Measurements from ENCODE around the gene PLPP4. TPM values are rescaled to one million over a fixed set of nuclear protein-coding genes. Genes with fewer than 3 reads are reported as not detected.

Gene PLPP4
- polyA plus RNA-seq, 1 donor from 2014 or later = 4.4 TPM

DNA sequence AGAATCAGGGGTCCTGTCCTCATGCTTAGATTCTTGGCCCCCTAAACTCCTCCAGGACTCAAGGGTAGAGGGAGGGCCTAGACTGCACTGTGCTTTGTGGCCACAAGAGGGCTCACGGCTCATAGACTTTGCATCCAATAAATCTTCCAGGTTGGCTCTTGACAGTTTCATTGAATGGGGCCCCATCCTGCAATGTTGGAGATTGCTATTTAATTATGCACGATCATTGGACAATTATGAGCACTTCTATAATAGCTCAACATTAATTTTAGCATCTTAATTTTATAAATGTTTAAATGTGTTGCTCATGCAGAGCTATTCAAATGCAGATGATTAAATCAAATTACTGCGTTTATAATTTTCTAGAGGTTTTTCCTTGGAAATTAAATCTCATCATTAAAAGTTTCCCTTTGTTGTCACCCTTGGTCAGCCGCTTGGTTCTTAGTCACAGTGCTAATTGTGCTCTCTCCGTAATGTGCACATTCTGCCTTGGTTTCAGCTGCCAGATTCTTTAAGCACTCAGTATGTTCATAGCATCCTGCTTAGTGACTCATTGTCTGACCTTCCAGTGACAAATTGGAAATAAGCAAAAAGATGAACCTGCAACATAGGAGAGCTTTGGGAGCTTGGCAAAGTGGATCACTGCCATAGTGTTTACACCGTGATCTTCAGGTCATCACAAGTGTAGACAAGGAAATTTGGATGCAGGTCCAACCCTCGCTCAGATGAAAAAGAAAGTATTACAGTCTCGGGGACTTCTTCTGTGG lies 33.4 kb upstream of the PLPP4 start:
- Histone ChIP-seq H3K9me2 (ENCODE audit: insufficient read depth, low read length) (no peaks in the 10 kb centered on the region), H3K4me3 (ENCODE audit: low read length) (no peak overlapping the region), H3K27me3 (ENCODE audit: insufficient read depth, low read depth, low read length) (no peaks in the 10 kb centered on the region), H3K36me3 (ENCODE audit: insufficient read depth, low read length) (no peaks in the 10 kb centered on the region), H4K20me1 (ENCODE audit: insufficient read depth) (no peaks in the 10 kb centered on the region), H3K27ac (ENCODE audit: low read length) (no peak overlapping the region), H3K79me2 (replicated peaks; ENCODE audit: insufficient read depth, low read length) (no peaks in the 10 kb centered on the region), H3K4me2 (ENCODE audit: low read length) (no peak overlapping the region), H3K9ac (ENCODE audit: low read length) (no peak overlapping the region), H3F3A (ENCODE audit: insufficient read depth, low read length, poor library complexity, severe bottlenecking) (no peaks in the 10 kb centered on the region), H2AFZ (ENCODE audit: low read depth, low read length) (no peak overlapping the region), H3K9me3 (ENCODE audit: low read length) (peaks cover 8% of the 10 kb centered on the region)
- no peak for TF ChIP-seq TAF1 (IDR thresholded peaks at IDR 0.05; ENCODE audit: low read depth)
- no peak for TF ChIP-seq EP300 (conservative IDR thresholded peaks at IDR 0.05; ENCODE audit: poor library complexity, severe bottlenecking)
- TF ChIP-seq MXI1 (conservative IDR thresholded peaks at IDR 0.05; ENCODE audit: poor library complexity, severe bottlenecking) = no peak
- TF ChIP-seq POLR2AphosphoS5 (IDR thresholded peaks at IDR 0.05) = no peak
- TF ChIP-seq, protein P1, sequence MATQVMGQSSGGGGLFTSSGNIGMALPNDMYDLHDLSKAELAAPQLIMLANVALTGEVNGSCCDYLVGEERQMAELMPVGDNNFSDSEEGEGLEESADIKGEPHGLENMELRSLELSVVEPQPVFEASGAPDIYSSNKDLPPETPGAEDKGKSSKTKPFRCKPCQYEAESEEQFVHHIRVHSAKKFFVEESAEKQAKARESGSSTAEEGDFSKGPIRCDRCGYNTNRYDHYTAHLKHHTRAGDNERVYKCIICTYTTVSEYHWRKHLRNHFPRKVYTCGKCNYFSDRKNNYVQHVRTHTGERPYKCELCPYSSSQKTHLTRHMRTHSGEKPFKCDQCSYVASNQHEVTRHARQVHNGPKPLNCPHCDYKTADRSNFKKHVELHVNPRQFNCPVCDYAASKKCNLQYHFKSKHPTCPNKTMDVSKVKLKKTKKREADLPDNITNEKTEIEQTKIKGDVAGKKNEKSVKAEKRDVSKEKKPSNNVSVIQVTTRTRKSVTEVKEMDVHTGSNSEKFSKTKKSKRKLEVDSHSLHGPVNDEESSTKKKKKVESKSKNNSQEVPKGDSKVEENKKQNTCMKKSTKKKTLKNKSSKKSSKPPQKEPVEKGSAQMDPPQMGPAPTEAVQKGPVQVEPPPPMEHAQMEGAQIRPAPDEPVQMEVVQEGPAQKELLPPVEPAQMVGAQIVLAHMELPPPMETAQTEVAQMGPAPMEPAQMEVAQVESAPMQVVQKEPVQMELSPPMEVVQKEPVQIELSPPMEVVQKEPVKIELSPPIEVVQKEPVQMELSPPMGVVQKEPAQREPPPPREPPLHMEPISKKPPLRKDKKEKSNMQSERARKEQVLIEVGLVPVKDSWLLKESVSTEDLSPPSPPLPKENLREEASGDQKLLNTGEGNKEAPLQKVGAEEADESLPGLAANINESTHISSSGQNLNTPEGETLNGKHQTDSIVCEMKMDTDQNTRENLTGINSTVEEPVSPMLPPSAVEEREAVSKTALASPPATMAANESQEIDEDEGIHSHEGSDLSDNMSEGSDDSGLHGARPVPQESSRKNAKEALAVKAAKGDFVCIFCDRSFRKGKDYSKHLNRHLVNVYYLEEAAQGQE (IDR thresholded peaks at IDR 0.05; ENCODE audit: borderline replicate concordance) = no peak
- TF ChIP-seq, protein P2, sequence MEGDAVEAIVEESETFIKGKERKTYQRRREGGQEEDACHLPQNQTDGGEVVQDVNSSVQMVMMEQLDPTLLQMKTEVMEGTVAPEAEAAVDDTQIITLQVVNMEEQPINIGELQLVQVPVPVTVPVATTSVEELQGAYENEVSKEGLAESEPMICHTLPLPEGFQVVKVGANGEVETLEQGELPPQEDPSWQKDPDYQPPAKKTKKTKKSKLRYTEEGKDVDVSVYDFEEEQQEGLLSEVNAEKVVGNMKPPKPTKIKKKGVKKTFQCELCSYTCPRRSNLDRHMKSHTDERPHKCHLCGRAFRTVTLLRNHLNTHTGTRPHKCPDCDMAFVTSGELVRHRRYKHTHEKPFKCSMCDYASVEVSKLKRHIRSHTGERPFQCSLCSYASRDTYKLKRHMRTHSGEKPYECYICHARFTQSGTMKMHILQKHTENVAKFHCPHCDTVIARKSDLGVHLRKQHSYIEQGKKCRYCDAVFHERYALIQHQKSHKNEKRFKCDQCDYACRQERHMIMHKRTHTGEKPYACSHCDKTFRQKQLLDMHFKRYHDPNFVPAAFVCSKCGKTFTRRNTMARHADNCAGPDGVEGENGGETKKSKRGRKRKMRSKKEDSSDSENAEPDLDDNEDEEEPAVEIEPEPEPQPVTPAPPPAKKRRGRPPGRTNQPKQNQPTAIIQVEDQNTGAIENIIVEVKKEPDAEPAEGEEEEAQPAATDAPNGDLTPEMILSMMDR (IDR thresholded peaks at IDR 0.05; ENCODE audit: poor library complexity, severe bottlenecking) = peak; percentile 79
- no peak for TF ChIP-seq EZH2 (IDR thresholded peaks at IDR 0.05; ENCODE audit: borderline replicate concordance, insufficient read depth, low read length, poor library complexity, severe bottlenecking)
- TF ChIP-seq RAD21 (conservative IDR thresholded peaks at IDR 0.05) = peak; percentile 80
- peak; percentile 86 for TF ChIP-seq SMC3 (conservative IDR thresholded peaks at IDR 0.05; ENCODE audit: poor library complexity)

DNA sequence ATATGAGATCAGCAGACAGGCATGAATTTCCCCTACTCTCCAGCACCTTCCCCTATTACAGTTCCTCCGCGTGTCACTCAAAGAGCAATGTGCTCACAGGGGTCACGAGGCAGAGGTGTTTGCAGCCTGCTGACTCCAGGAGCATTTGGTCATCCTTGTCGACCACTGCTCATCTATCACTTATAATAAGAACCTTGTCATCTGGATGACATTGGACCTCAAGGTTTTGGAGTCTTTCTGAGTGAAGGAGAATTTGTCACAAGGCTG lies 32.9 kb upstream of the PLPP4 start:
- Histone ChIP-seq H3K27me3 (ENCODE audit: insufficient read depth, low read depth, low read length) (no peaks in the 10 kb centered on the region), H3K4me3 (ENCODE audit: low read length) (no peak overlapping the region), H2AFZ (ENCODE audit: low read depth, low read length) (no peak overlapping the region), H3F3A (ENCODE audit: insufficient read depth, low read length, poor library complexity, severe bottlenecking) (no peaks in the 10 kb centered on the region), H3K9me3 (ENCODE audit: low read length) (peaks cover 8% of the 10 kb centered on the region), H3K36me3 (ENCODE audit: insufficient read depth, low read length) (no peaks in the 10 kb centered on the region), H3K9me2 (ENCODE audit: insufficient read depth, low read length) (no peaks in the 10 kb centered on the region), H3K9ac (ENCODE audit: low read length) (no peak overlapping the region), H3K79me2 (replicated peaks; ENCODE audit: insufficient read depth, low read length) (no peaks in the 10 kb centered on the region), H3K4me2 (ENCODE audit: low read length) (no peak overlapping the region), H3K27ac (ENCODE audit: low read length) (no peak overlapping the region), H4K20me1 (ENCODE audit: insufficient read depth) (no peaks in the 10 kb centered on the region)
- TF ChIP-seq, protein P2 (IDR thresholded peaks at IDR 0.05; ENCODE audit: poor library complexity, severe bottlenecking) = no peak
- no peak for TF ChIP-seq MXI1 (conservative IDR thresholded peaks at IDR 0.05; ENCODE audit: poor library complexity, severe bottlenecking)

Measured in neural cell (in vitro differentiated cells).